Measurements from ENCODE around the gene SOX6.

SOX6 gene

GRCh38 chr11:15963266-15963665 lies 393.1 kb downstream of the SOX6 start:
- H3K27ac ChIP-seq (ENCODE audit: low read length) = no peak overlapping the region
- H3K79me2 ChIP-seq (ENCODE audit: low read length) = no peaks in the 10 kb centered on the region
- H2AFZ ChIP-seq (ENCODE audit: low read depth, low read length) = no peak overlapping the region
- H3K4me3 ChIP-seq (ENCODE audit: low read length) = no peak overlapping the region
- no peaks in the 10 kb centered on the region for H3K36me3 ChIP-seq (replicated peaks; ENCODE audit: low read depth, low read length)
- no peaks in the 10 kb centered on the region for H3K9me3 ChIP-seq (ENCODE audit: insufficient read depth, low read length)
- no peaks in the 10 kb centered on the region for H3K4me1 ChIP-seq (ENCODE audit: low read length)
- no peak for TF ChIP-seq EZH2phosphoT487 (IDR thresholded peaks at IDR 0.05; ENCODE audit: low read depth)
- TF ChIP-seq, protein P1, sequence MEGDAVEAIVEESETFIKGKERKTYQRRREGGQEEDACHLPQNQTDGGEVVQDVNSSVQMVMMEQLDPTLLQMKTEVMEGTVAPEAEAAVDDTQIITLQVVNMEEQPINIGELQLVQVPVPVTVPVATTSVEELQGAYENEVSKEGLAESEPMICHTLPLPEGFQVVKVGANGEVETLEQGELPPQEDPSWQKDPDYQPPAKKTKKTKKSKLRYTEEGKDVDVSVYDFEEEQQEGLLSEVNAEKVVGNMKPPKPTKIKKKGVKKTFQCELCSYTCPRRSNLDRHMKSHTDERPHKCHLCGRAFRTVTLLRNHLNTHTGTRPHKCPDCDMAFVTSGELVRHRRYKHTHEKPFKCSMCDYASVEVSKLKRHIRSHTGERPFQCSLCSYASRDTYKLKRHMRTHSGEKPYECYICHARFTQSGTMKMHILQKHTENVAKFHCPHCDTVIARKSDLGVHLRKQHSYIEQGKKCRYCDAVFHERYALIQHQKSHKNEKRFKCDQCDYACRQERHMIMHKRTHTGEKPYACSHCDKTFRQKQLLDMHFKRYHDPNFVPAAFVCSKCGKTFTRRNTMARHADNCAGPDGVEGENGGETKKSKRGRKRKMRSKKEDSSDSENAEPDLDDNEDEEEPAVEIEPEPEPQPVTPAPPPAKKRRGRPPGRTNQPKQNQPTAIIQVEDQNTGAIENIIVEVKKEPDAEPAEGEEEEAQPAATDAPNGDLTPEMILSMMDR (IDR thresholded peaks at IDR 0.05; ENCODE audit: low read depth, low read length) = no peak
- no peaks in the 10 kb centered on the region for H3K27me3 ChIP-seq (ENCODE audit: low read depth, low read length)
- H3K9ac ChIP-seq (ENCODE audit: low read length) = no peak overlapping the region
- no peak overlapping the region for H3K4me2 ChIP-seq (ENCODE audit: low read length)
- no peaks in the 10 kb centered on the region for H4K20me1 ChIP-seq (ENCODE audit: insufficient read depth, low read length)

DNA sequence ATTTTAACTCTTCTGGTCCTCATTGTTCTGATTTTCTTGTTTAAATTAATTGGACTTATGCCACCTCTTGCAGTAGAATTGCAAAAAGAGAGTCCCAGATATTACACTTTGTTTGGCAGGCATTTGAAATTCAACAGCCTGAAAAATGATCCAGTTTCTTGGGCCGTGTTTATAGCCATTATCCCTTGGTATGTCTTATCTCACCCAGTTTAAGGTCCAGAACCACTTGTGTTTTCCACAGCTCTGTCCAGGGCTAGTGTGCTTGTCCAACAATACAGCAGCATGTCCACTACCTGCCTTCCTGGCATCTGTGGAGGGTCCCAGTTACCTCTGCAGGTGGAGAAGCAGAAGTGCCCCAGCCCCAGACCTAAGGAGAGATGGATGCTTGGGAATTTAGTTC lies 397.4 kb downstream of the SOX6 start:
- Histone ChIP-seq H3K4me3 (ENCODE audit: low read length) (no peak overlapping the region), H3K79me2 (ENCODE audit: low read length) (no peaks in the 10 kb centered on the region), H3K4me2 (ENCODE audit: low read length) (no peak overlapping the region), H3K27me3 (ENCODE audit: low read depth, low read length) (no peaks in the 10 kb centered on the region), H3K36me3 (replicated peaks; ENCODE audit: low read depth, low read length) (no peaks in the 10 kb centered on the region), H3K4me1 (ENCODE audit: low read length) (no peaks in the 10 kb centered on the region), H3K9ac (ENCODE audit: low read length) (no peak overlapping the region), H3K27ac (ENCODE audit: low read length) (no peak overlapping the region), H4K20me1 (ENCODE audit: insufficient read depth, low read length) (no peaks in the 10 kb centered on the region), H3K9me3 (ENCODE audit: insufficient read depth, low read length) (no peaks in the 10 kb centered on the region), H2AFZ (ENCODE audit: low read depth, low read length) (no peak overlapping the region)
- TF ChIP-seq, protein P1 (IDR thresholded peaks at IDR 0.05; ENCODE audit: low read depth, low read length) = no peak
- no peak for TF ChIP-seq EZH2phosphoT487 (IDR thresholded peaks at IDR 0.05; ENCODE audit: low read depth)

DNA sequence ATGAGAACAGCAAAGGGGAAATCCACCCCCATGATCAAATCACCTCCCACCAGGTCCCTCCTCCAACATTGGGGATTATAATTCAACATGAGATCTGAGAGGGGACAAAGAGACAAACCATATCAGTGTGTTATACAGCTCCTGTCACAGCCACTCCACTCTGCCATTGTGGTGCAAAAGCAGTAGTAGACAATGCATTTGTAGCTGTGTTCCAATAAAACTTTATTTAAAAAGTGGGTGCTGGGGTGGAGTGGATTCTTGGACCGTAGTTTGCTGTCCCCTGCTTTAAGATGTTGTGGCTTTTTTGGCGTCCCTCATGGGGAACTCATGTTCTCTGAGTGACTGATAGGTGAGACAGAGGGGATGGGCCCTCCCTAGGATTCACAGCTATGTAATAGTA lies 399.1 kb downstream of the SOX6 start:
- Histone ChIP-seq H3K27me3 (ENCODE audit: low read depth, low read length) (no peaks in the 10 kb centered on the region), H3K9ac (ENCODE audit: low read length) (no peak overlapping the region), H3K36me3 (replicated peaks; ENCODE audit: low read depth, low read length) (no peaks in the 10 kb centered on the region), H3K4me3 (ENCODE audit: low read length) (no peak overlapping the region), H3K4me2 (ENCODE audit: low read length) (no peak overlapping the region), H3K4me1 (ENCODE audit: low read length) (no peaks in the 10 kb centered on the region), H3K79me2 (ENCODE audit: low read length) (no peaks in the 10 kb centered on the region), H3K27ac (ENCODE audit: low read length) (no peak overlapping the region), H3K9me3 (ENCODE audit: insufficient read depth, low read length) (no peaks in the 10 kb centered on the region), H2AFZ (ENCODE audit: low read depth, low read length) (no peak overlapping the region), H4K20me1 (ENCODE audit: insufficient read depth, low read length) (no peaks in the 10 kb centered on the region)
- no peak for TF ChIP-seq EZH2phosphoT487 (IDR thresholded peaks at IDR 0.05; ENCODE audit: low read depth)
- TF ChIP-seq, protein P1 (IDR thresholded peaks at IDR 0.05; ENCODE audit: low read depth, low read length) = no peak

- TF ChIP-seq, protein P1 (IDR thresholded peaks at IDR 0.05; ENCODE audit: low read depth, low read length) = no peak
- TF ChIP-seq EZH2phosphoT487 (IDR thresholded peaks at IDR 0.05; ENCODE audit: low read depth) = no peak
Measured at GRCh38 chr11:15956302-15956701, 400.0 kb downstream of the SOX6 start.

More at GRCh38 chr11:15956302-15956701, 400.0 kb downstream of the SOX6 start:
- Histone ChIP-seq H3K27me3 (ENCODE audit: low read depth, low read length) (no peaks in the 10 kb centered on the region), H3K9ac (ENCODE audit: low read length) (no peak overlapping the region), H2AFZ (ENCODE audit: low read depth, low read length) (no peak overlapping the region), H4K20me1 (ENCODE audit: insufficient read depth, low read length) (no peaks in the 10 kb centered on the region), H3K4me1 (ENCODE audit: low read length) (no peaks in the 10 kb centered on the region), H3K4me3 (ENCODE audit: low read length) (no peak overlapping the region), H3K4me2 (ENCODE audit: low read length) (no peak overlapping the region), H3K36me3 (replicated peaks; ENCODE audit: low read depth, low read length) (no peaks in the 10 kb centered on the region), H3K79me2 (ENCODE audit: low read length) (no peaks in the 10 kb centered on the region), H3K9me3 (ENCODE audit: insufficient read depth, low read length) (no peaks in the 10 kb centered on the region), H3K27ac (ENCODE audit: low read length) (no peak overlapping the region)
